HEK293 (cell line): ENCODE data around the gene PDK2.
A peak's percentile ranks its signal among the peaks of the same experiment; 100 is the strongest.

Source experiments
- CTCF ChIP-seq: fragments of 450-650 bp; formaldehyde crosslinking; IDR thresholded peaks from 2 replicates; pipeline ENCODE4 v1.5.1; 2016; ENCODE audit warnings: missing biosample characterization, missing genetic modification characterization
- EGR2 ChIP-seq: fragments of 450-650 bp; formaldehyde crosslinking; IDR thresholded peaks from 2 replicates; pipeline ENCODE4 v1.5.1; 2016; ENCODE audit warnings: low read depth, missing biosample characterization, missing genetic modification characterization
- HOXA7 ChIP-seq: sonication (generic); formaldehyde crosslinking; IDR thresholded peaks from 2 replicates; pipeline ENCODE4 v1.8.1; 2022; ENCODE audit warnings: missing genetic modification reagents, borderline replicate concordance
- PATZ1 ChIP-seq: fragments of 450-650 bp; formaldehyde crosslinking; IDR thresholded peaks from 2 replicates; pipeline ENCODE4 v1.5.1; 2016; ENCODE audit warnings: missing biosample characterization, missing genetic modification characterization
- REPIN1 ChIP-seq: fragments of 450-650 bp; formaldehyde crosslinking; IDR thresholded peaks from 2 replicates; pipeline ENCODE4 v1.5.1; 2017; ENCODE audit warnings: missing biosample characterization, missing genetic modification characterization, low read depth
- TRIM28 ChIP-seq: IDR thresholded peaks from 2 replicates; pipeline ENCODE4 v1.6.1; 2011; ENCODE audit warnings: low read length, control low read depth, borderline replicate concordance
- ZBTB6 ChIP-seq: fragments of 450-650 bp; formaldehyde crosslinking; IDR thresholded peaks from 2 replicates; pipeline ENCODE4 v1.5.1; 2017; ENCODE audit warnings: missing biosample characterization, missing genetic modification characterization
- ZEB2 ChIP-seq: fragments of 450-650 bp; formaldehyde crosslinking; IDR thresholded peaks from 2 replicates; pipeline ENCODE4 v1.5.1; 2016; ENCODE audit warnings: missing biosample characterization, missing genetic modification characterization
- ZFHX2 ChIP-seq: fragments of 450-650 bp; formaldehyde crosslinking; conservative IDR thresholded peaks from 2 replicates; pipeline ENCODE4 v1.5.1; 2016; ENCODE audit warnings: missing biosample characterization, missing genetic modification characterization
- ZFP41 ChIP-seq: fragments of 450-650 bp; formaldehyde crosslinking; IDR thresholded peaks from 2 replicates; pipeline ENCODE4 v1.5.1; 2016; ENCODE audit warnings: missing biosample characterization, missing genetic modification characterization, borderline replicate concordance
- ZNF211 ChIP-seq: fragments of 450-650 bp; formaldehyde crosslinking; IDR thresholded peaks from 2 replicates; pipeline ENCODE4 v1.5.1; 2016; ENCODE audit warnings: low read depth, missing biosample characterization, missing genetic modification characterization
- ZNF214 ChIP-seq: fragments of 450-650 bp; formaldehyde crosslinking; IDR thresholded peaks from 2 replicates; pipeline ENCODE4 v1.5.1; 2017; ENCODE audit warnings: missing biosample characterization, mild to moderate bottlenecking, missing genetic modification characterization, borderline replicate concordance
- ZNF23 ChIP-seq: fragments of 450-650 bp; formaldehyde crosslinking; IDR thresholded peaks from 2 replicates; pipeline ENCODE4 v1.5.1; 2016; ENCODE audit warnings: missing biosample characterization, missing genetic modification characterization, borderline replicate concordance
- ZNF335 ChIP-seq: fragments of 450-650 bp; formaldehyde crosslinking; conservative IDR thresholded peaks from 2 replicates; pipeline ENCODE4 v1.5.1; 2016; ENCODE audit warnings: missing biosample characterization, missing genetic modification characterization
- ZNF366 ChIP-seq: fragments of 450-650 bp; formaldehyde crosslinking; conservative IDR thresholded peaks from 2 replicates; pipeline ENCODE4 v1.5.1; 2016; ENCODE audit warnings: missing biosample characterization, missing genetic modification characterization
- ZNF426 ChIP-seq: fragments of 450-650 bp; formaldehyde crosslinking; IDR thresholded peaks from 2 replicates; pipeline ENCODE4 v1.5.1; 2017; ENCODE audit warnings: missing biosample characterization, missing genetic modification characterization, mild to moderate bottlenecking, inconsistent platforms, moderate library complexity
- ZNF501 ChIP-seq: fragments of 450-650 bp; formaldehyde crosslinking; IDR thresholded peaks from 2 replicates; pipeline ENCODE4 v1.5.1; 2016; ENCODE audit warnings: missing biosample characterization, missing genetic modification characterization
- ZNF529 ChIP-seq: fragments of 450-650 bp; formaldehyde crosslinking; IDR thresholded peaks from 2 replicates; pipeline ENCODE4 v1.5.1; 2017; ENCODE audit warnings: missing genetic modification characterization, missing biosample characterization; ENCODE audit not compliant: insufficient replicate concordance
- ZNF624 ChIP-seq: fragments of 450-650 bp; formaldehyde crosslinking; IDR thresholded peaks from 2 replicates; pipeline ENCODE4 v1.5.1; 2017; ENCODE audit warnings: missing biosample characterization, missing genetic modification characterization
- ZNF639 ChIP-seq: fragments of 450-650 bp; formaldehyde crosslinking; IDR thresholded peaks from 2 replicates; pipeline ENCODE4 v1.5.1; 2016; ENCODE audit warnings: missing biosample characterization, missing genetic modification characterization
- ZNF76 ChIP-seq: fragments of 450-650 bp; formaldehyde crosslinking; IDR thresholded peaks from 2 replicates; pipeline ENCODE4; 2016; ENCODE audit warnings: low read depth, missing biosample characterization, missing genetic modification characterization, borderline replicate concordance
- ZNF777 ChIP-seq: fragments of 450-650 bp; formaldehyde crosslinking; IDR thresholded peaks from 2 replicates; pipeline ENCODE4 v1.5.1; 2017; ENCODE audit warnings: missing biosample characterization, missing genetic modification characterization, borderline replicate concordance
- ZSCAN30 ChIP-seq: fragments of 450-650 bp; IDR thresholded peaks from 2 replicates; pipeline ENCODE4 v1.5.1; 2018; ENCODE audit warnings: missing biosample characterization, mild to moderate bottlenecking, missing genetic modification characterization, moderate library complexity
- TF ChIP-seq, protein P1 (sequence below): fragments of 450-650 bp; formaldehyde crosslinking; IDR thresholded peaks from 2 replicates; pipeline ENCODE4 v1.5.1; 2016; ENCODE audit warnings: missing biosample characterization, missing genetic modification characterization
- TF ChIP-seq, protein P2 (sequence below): fragments of 450-650 bp; formaldehyde crosslinking; IDR thresholded peaks from 2 replicates; pipeline ENCODE4 v1.5.1; 2016; ENCODE audit warnings: missing biosample characterization, missing genetic modification characterization, borderline replicate concordance

PDK2 gene

GRCh38 chr17:50079334-50080095, 15.6 kb upstream of the PDK2 start (continued):
- TF ChIP-seq ZFP41: no peak
- TF ChIP-seq CTCF (tag by site-specific recombination): peak; percentile 87
- TF ChIP-seq, protein P1, sequence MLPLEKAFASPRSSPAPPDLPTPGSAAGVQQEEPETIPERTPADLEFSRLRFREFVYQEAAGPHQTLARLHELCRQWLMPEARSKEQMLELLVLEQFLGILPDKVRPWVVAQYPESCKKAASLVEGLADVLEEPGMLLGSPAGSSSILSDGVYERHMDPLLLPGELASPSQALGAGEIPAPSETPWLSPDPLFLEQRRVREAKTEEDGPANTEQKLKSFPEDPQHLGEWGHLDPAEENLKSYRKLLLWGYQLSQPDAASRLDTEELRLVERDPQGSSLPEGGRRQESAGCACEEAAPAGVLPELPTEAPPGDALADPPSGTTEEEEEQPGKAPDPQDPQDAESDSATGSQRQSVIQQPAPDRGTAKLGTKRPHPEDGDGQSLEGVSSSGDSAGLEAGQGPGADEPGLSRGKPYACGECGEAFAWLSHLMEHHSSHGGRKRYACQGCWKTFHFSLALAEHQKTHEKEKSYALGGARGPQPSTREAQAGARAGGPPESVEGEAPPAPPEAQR (tag by site-specific recombination): no peak
- TF ChIP-seq ZNF777 (tag by site-specific recombination): no peak
- TF ChIP-seq ZNF501 (tag by site-specific recombination): no peak
- no peak for TF ChIP-seq REPIN1
- TF ChIP-seq ZSCAN30 (tag by site-specific recombination): no peak
- no peak for TF ChIP-seq ZNF366 (tag by site-specific recombination)
- TF ChIP-seq ZEB2: no peak
- TF ChIP-seq ZNF335 (tag by site-specific recombination): no peak
- no peak for TF ChIP-seq ZNF76
- TF ChIP-seq ZNF426 (tag by site-specific recombination): no peak
- no peak for TF ChIP-seq TRIM28
- no peak for TF ChIP-seq ZNF639 (tag by site-specific recombination)
- TF ChIP-seq, protein P2, sequence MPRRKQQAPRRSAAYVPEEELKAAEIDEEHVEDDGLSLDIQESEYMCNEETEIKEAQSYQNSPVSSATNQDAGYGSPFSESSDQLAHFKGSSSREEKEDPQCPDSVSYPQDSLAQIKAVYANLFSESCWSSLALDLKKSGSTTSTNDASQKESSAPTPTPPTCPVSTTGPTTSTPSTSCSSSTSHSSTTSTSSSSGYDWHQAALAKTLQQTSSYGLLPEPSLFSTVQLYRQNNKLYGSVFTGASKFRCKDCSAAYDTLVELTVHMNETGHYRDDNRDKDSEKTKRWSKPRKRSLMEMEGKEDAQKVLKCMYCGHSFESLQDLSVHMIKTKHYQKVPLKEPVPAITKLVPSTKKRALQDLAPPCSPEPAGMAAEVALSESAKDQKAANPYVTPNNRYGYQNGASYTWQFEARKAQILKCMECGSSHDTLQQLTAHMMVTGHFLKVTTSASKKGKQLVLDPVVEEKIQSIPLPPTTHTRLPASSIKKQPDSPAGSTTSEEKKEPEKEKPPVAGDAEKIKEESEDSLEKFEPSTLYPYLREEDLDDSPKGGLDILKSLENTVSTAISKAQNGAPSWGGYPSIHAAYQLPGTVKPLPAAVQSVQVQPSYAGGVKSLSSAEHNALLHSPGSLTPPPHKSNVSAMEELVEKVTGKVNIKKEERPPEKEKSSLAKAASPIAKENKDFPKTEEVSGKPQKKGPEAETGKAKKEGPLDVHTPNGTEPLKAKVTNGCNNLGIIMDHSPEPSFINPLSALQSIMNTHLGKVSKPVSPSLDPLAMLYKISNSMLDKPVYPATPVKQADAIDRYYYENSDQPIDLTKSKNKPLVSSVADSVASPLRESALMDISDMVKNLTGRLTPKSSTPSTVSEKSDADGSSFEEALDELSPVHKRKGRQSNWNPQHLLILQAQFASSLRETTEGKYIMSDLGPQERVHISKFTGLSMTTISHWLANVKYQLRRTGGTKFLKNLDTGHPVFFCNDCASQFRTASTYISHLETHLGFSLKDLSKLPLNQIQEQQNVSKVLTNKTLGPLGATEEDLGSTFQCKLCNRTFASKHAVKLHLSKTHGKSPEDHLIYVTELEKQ (tag by site-specific recombination): no peak
- TF ChIP-seq EGR2: peak; percentile 98
- no peak for TF ChIP-seq ZNF214
- peak; percentile 60; the same call in 1 of the 2 replicates for TF ChIP-seq ZBTB6 (tag by site-specific recombination)
- no peak for TF ChIP-seq ZNF211 (tag by site-specific recombination)
- no peak for TF ChIP-seq ZNF624 (tag by site-specific recombination)
- TF ChIP-seq ZNF529 (tag by site-specific recombination): no peak
- TF ChIP-seq ZNF23 (tag by site-specific recombination): no peak
- TF ChIP-seq HOXA7 (CRISPR knock-in tag): no peak
- 0 out of 2 replicates have a peak, but pooled peaks have one; percentile 17 for TF ChIP-seq PATZ1 (tag by site-specific recombination)
- TF ChIP-seq ZFHX2 (tag by site-specific recombination): peak; percentile 99
- TF ChIP-seq, all 188 proteins: peak for 6
